K562 (cell line): ENCODE results near the gene PLEKHA5. TPM values are rescaled to one million over a fixed set of nuclear protein-coding genes. Genes with fewer than 3 reads are reported as not detected.

Experiments
- ATAC-seq: fragments of 200-7000 bp; cut with Tn5 transposase; 3 replicates; pipeline ENCODE4 v1.9.1; 2020; ENCODE audit warnings: moderate library complexity
- BruUV-seq: library from RNA; stranded (reverse); fragments of 400-500 nt; replicated peaks from 2 replicates; lab custom pipeline; 2021; lab: Mats Ljungman, UMichigan
- CTCF ChIA-PET: fragments of 300-600 bp; formaldehyde crosslinking; extraction: SDS; loops from one replicate; lab custom pipeline; 2021; ENCODE audit warnings: low intra/inter-chr PET ratio; lab: Yijun Ruan, JAX
- POLR2A ChIA-PET: fragments of 300-600, 350-650 bp; sonication (Branson Sonifier 250); formaldehyde crosslinking; extraction: SDS; loops from one replicate; lab custom pipeline; 2021; ENCODE audit warnings: antibody characterized with exemption, inconsistent platforms; lab: Yijun Ruan, JAX
- DNase-seq, 4 experiments: peaks; one replicate each; pipeline versions ENCODE4 v3.0.0 to v3.0.0-alpha.2; 2011 to 2018; ENCODE audit warnings: low spot score in 3 of 4, mixed read lengths in 3 of 4; ENCODE audit errors: extremely low read depth in 1 of 4
- FAIRE-seq: peaks from 2 replicates; lab custom pipeline; 2011; peaks lifted over from hg19 to GRCh38; lab: Jason Lieb, UNC
- H2AFZ ChIP-seq: 2 replicates; pipeline ENCODE4 v1.6.0; 2011; ENCODE audit warnings: low read depth, low read length, control low read depth, inconsistent platforms
- H3K27ac ChIP-seq: fragments of 200-600 bp; 3 replicates; pipeline ENCODE4 v1.8.0; 2011; ENCODE audit warnings: low read depth, mild to moderate bottlenecking, control low read depth, inconsistent platforms, low read length, moderate library complexity, mixed read lengths; ENCODE audit errors: extremely low read depth
- H3K27me3 ChIP-seq, 2 experiments: fragments of 300-600 bp in 1 of 2; 2 replicates in 1 of 2; 3 replicates in 1 of 2; pipeline versions ENCODE4 v1.6.0 to v1.8.0; 2011; ENCODE audit warnings: inconsistent platforms in 2 of 2, low read length in 2 of 2, mild to moderate bottlenecking in 1 of 2, mixed read lengths in 1 of 2, moderate library complexity in 1 of 2; ENCODE audit not compliant: control insufficient read depth in 2 of 2, insufficient read depth in 2 of 2
- H3K36me3 ChIP-seq: fragments of 300-600 bp; 3 replicates; pipeline ENCODE4 v1.8.0; 2011; ENCODE audit warnings: mild to moderate bottlenecking, low read length, inconsistent platforms; ENCODE audit not compliant: control insufficient read depth, insufficient read depth
- H3K4me1 ChIP-seq, 2 experiments: fragments of 200-600 bp in 1 of 2; replicated peaks in 1 of 2; 2 replicates in 1 of 2; 3 replicates in 1 of 2; pipeline versions ENCODE4 v1.5.1 to v1.8.0; 2011; ENCODE audit warnings: inconsistent platforms in 2 of 2, low read length in 2 of 2, mild to moderate bottlenecking in 1 of 2, mixed read lengths in 1 of 2, moderate library complexity in 1 of 2; ENCODE audit not compliant: control insufficient read depth in 2 of 2, insufficient read depth in 2 of 2
- H3K4me2 ChIP-seq: 2 replicates; pipeline ENCODE4 v1.6.1; 2011; ENCODE audit warnings: low read length, control low read depth, inconsistent platforms, mixed read lengths; ENCODE audit not compliant: insufficient read depth
- H3K4me3 ChIP-seq: fragments of 200-600 bp; sonication (generic), shearing (Covaris generic); 2 replicates; pipeline ENCODE4 v1.5.1; 2016; ENCODE audit warnings: control low read depth, inconsistent platforms
- H3K79me2 ChIP-seq: fragments of 200-600 bp; 3 replicates; pipeline ENCODE4 v1.8.0; 2011; ENCODE audit warnings: low read length, inconsistent platforms; ENCODE audit not compliant: control insufficient read depth, insufficient read depth
- H3K9ac ChIP-seq, 2 experiments: 2 replicates each; pipeline versions ENCODE4 v1.6.0 to v1.6.1; 2011; ENCODE audit warnings: low read depth in 2 of 2, low read length in 2 of 2, control low read depth in 1 of 2, inconsistent platforms in 1 of 2, mild to moderate bottlenecking in 1 of 2, mixed read lengths in 1 of 2; ENCODE audit not compliant: insufficient read depth in 1 of 2
- H3K9me1 ChIP-seq: one replicate; pipeline ENCODE4 v1.6.0; 2011; ENCODE audit warnings: inconsistent platforms, mild to moderate bottlenecking, low read length, moderate library complexity; ENCODE audit not compliant: control insufficient read depth, insufficient read depth
- H3K9me3 ChIP-seq: replicated peaks from 2 replicates; pipeline ENCODE4 v1.5.1; 2011; ENCODE audit warnings: low read depth, low read length, inconsistent platforms; ENCODE audit not compliant: control insufficient read depth, insufficient read depth
- H4K20me1 ChIP-seq: replicated peaks from 2 replicates; pipeline ENCODE4 v1.6.1; 2011; ENCODE audit warnings: low read length, inconsistent platforms, mixed read lengths; ENCODE audit not compliant: control insufficient read depth, insufficient read depth
- ATF1 ChIP-seq, 2 experiments: fragments of 450-650 bp in 1 of 2; IDR thresholded peaks; 2 replicates each; pipeline ENCODE4 v1.6.1; 2016; ENCODE audit warnings: missing compliant biosample characterization in 1 of 2, missing genetic modification characterization in 1 of 2
- JUNB ChIP-seq: fragments of 450-650 bp; formaldehyde crosslinking; conservative IDR thresholded peaks from 2 replicates; pipeline ENCODE4 v1.4.0; 2020; ENCODE audit warnings: mild to moderate bottlenecking
- KLF16 ChIP-seq: IDR thresholded peaks from 2 replicates; pipeline ENCODE4 v1.6.1; 2016; ENCODE audit warnings: antibody characterized with exemption
- MAZ ChIP-seq, 2 experiments: fragments of 450-650 bp in 1 of 2; sonication (generic) in 1 of 2; formaldehyde crosslinking; IDR thresholded peaks in 1 of 2; conservative IDR thresholded peaks in 1 of 2; 2 replicates each; pipeline versions ENCODE4 v1.4.0 to v1.5.0; 2020; ENCODE audit warnings: mild to moderate bottlenecking in 1 of 2, missing genetic modification reagents in 1 of 2
- SP2 ChIP-seq: IDR thresholded peaks from 2 replicates; pipeline ENCODE4 v1.6.1; 2011; ENCODE audit warnings: mild to moderate bottlenecking, low read depth, low read length, moderate library complexity; ENCODE audit not compliant: poor library complexity, severe bottlenecking; ENCODE audit errors: extremely low read depth
- TARDBP ChIP-seq: fragments of 450-650 bp; IDR thresholded peaks from 2 replicates; pipeline ENCODE4 v1.6.1; 2016
- ZKSCAN3 ChIP-seq: fragments of 250-450 bp; sonication (Bioruptor Pico); IDR thresholded peaks from 2 replicates; pipeline ENCODE4 v1.4.0; 2020
- ZNF384 ChIP-seq: IDR thresholded peaks from 2 replicates; pipeline ENCODE4 v1.6.1; 2012; ENCODE audit warnings: low read depth, low read length, improper control_type of control experiment
- ZNF57 ChIP-seq: fragments of 450-650 bp; formaldehyde crosslinking; IDR thresholded peaks from 2 replicates; pipeline ENCODE4 v1.4.0; 2020; ENCODE audit warnings: mild to moderate bottlenecking, moderate library complexity
- ZNF583 ChIP-seq: fragments of 250-450 bp; sonication (Bioruptor Pico); IDR thresholded peaks from 2 replicates; pipeline ENCODE4 v1.4.0; 2020
- WGBS: fragments of 100-300 bp; shearing (Covaris generic); methylation state at CpG from one replicate; pipeline ENCODE4 v1.1.6; 2016; ENCODE audit warnings: low coverage, mixed read lengths; ENCODE audit not compliant: insufficient coverage; ENCODE audit errors: missing lambda C conversion rate; 5-methylcytosine and 5-hydroxymethylcytosine counted together
- in situ Hi-C: fragments of 300-500 bp; cut with MboI; formaldehyde crosslinking; loops from 4 replicates; pipeline ENCODE4 v1.15.0; 2018; ENCODE audit warnings: inconsistent platforms, mixed read lengths
- intact Hi-C: fragments of 100-400 bp; cut with micrococcal nuclease; formaldehyde crosslinking; loops from 2 replicates; pipeline ENCODE4 v1.14.2; 2022
- polyA plus RNA-seq, 8 experiments: library from polyadenylated mRNA; depleted of rRNA in 4 of 8; stranded (reverse) in 5 of 8; unstranded in 3 of 8; fragments of >200 nt; fragmentation: Nextera tagmentation in 2 of 8; fragmentation: Illumina TruSeq in 1 of 8; extraction: Ambion mirVana in 2 of 8; extraction: Trizol in 1 of 8; gene quantifications; 2 replicates each; pipeline versions ENCODE4 v1.2.1 to v1.2.3, GENCODE V29; 2011 to 2014; ENCODE audit warnings: inconsistent platforms in 1 of 8, missing spikeins in 1 of 8
- total RNA-seq, 7 experiments: library from RNA; depleted of rRNA in 6 of 7; stranded (reverse); fragments of >200 nt in 6 of 7; fragmentation: Illumina TruSeq in 2 of 7; extraction: Trizol in 2 of 7; gene quantifications; 2 replicates each; pipeline versions ENCODE4 v1.2.1 to v1.2.3, GENCODE V29; 2011 to 2021; ENCODE audit warnings: low replicate concordance in 1 of 7
- TF ChIP-seq, protein P1 (sequence below): fragments of 450-650 bp; IDR thresholded peaks from 2 replicates; pipeline ENCODE4 v1.6.1; 2016; ENCODE audit warnings: missing biosample characterization, missing genetic modification characterization
- TF ChIP-seq, protein P2 (sequence below): sonication (generic); formaldehyde crosslinking; IDR thresholded peaks from 2 replicates; pipeline ENCODE4 v1.8.0; 2023; ENCODE audit warnings: mild to moderate bottlenecking, missing genetic modification reagents
- TF ChIP-seq, protein P3 (sequence below), 3 experiments: fragments of 200-800 bp in 1 of 3; sonication (Bioruptor generic) in 1 of 3; sonication (generic) in 1 of 3; formaldehyde crosslinking in 1 of 3; IDR thresholded peaks; 2 replicates each; pipeline versions ENCODE4 v1.6.1 to v1.8.0; 2016 to 2022; ENCODE audit warnings: mild to moderate bottlenecking in 2 of 3, missing compliant biosample characterization in 2 of 3, missing genetic modification characterization in 2 of 3, missing genetic modification reagents in 1 of 3
- TF ChIP-seq, protein P4 (sequence below): fragments of 250-450 bp; sonication (Bioruptor Pico); IDR thresholded peaks from 2 replicates; pipeline ENCODE4 v1.8.0; 2021; ENCODE audit warnings: moderate library complexity, mild to moderate bottlenecking, inconsistent platforms
- TF ChIP-seq, protein P5 (sequence below), 2 experiments: fragments of 250-450 bp in 1 of 2; fragments of 450-650 bp in 1 of 2; sonication (Bioruptor Pico) in 1 of 2; IDR thresholded peaks; 2 replicates each; pipeline versions ENCODE4 v1.6.1 to v1.8.0; 2016 to 2021; ENCODE audit warnings: mild to moderate bottlenecking in 2 of 2, moderate library complexity in 2 of 2, missing compliant biosample characterization in 1 of 2, missing genetic modification characterization in 1 of 2

PLEKHA5 gene
- total and polyA plus RNA-seq, 9 of the 15 experiments (the other 6 are each of a cell fraction or from before 2014, with no cell fraction given) = 7.2 to 26.2 (median 17.4) TPM

DNA sequence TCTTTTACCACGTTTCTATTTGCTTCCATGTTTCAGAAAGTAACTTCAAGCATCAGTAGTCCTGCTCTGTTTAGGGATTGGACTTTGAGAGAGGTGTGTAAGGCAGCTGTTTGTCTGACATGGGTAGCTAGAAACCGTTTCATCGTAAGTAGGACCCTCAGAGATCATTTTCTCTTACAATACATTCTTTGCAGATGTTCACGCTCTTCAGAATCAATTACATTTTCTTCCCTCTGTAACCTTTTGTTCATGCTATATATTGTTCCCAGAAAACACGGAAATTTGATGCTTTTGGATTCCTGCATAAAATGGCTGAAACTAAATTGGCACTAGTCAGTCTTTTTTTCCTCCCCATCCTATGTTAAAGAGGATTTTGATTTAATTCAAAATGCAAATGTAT, 247.2 kb downstream of the PLEKHA5 start:
- no TSS peak for BruUV-seq
- TF ChIP-seq ZNF384 (no peak), SP2 (no peak), TARDBP (no peak), ZKSCAN3 (CRISPR knock-in tag) (no peak), ATF1 (CRISPR knock-in tag; IDR thresholded peaks at IDR 0.05) (no peak), ATF1 (tag; IDR thresholded peaks at IDR 0.05) (no peak), ZNF583 (CRISPR knock-in tag) (no peak), JUNB (CRISPR knock-in tag) (no peak), ZNF57 (CRISPR knock-in tag) (no peak), MAZ (CRISPR knock-in tag; conservative IDR thresholded peaks at IDR 0.05 in 1 of 2, IDR thresholded peaks at IDR 0.05 in 1 of 2) (no peak), KLF16 (no peak)
- TF ChIP-seq, protein P1, sequence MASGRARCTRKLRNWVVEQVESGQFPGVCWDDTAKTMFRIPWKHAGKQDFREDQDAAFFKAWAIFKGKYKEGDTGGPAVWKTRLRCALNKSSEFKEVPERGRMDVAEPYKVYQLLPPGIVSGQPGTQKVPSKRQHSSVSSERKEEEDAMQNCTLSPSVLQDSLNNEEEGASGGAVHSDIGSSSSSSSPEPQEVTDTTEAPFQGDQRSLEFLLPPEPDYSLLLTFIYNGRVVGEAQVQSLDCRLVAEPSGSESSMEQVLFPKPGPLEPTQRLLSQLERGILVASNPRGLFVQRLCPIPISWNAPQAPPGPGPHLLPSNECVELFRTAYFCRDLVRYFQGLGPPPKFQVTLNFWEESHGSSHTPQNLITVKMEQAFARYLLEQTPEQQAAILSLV (tag) = no peak
- TF ChIP-seq, protein P2, sequence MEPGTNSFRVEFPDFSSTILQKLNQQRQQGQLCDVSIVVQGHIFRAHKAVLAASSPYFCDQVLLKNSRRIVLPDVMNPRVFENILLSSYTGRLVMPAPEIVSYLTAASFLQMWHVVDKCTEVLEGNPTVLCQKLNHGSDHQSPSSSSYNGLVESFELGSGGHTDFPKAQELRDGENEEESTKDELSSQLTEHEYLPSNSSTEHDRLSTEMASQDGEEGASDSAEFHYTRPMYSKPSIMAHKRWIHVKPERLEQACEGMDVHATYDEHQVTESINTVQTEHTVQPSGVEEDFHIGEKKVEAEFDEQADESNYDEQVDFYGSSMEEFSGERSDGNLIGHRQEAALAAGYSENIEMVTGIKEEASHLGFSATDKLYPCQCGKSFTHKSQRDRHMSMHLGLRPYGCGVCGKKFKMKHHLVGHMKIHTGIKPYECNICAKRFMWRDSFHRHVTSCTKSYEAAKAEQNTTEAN (CRISPR knock-in tag) = no peak
- TF ChIP-seq, protein P3, sequence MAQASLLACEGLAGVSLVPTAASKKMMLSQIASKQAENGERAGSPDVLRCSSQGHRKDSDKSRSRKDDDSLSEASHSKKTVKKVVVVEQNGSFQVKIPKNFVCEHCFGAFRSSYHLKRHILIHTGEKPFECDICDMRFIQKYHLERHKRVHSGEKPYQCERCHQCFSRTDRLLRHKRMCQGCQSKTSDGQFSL (CRISPR knock-in tag; IDR thresholded peaks at IDR 0.05) = no peak
- TF ChIP-seq, protein P3 (tag; IDR thresholded peaks at IDR 0.05) = no peak
- TF ChIP-seq, protein P4, sequence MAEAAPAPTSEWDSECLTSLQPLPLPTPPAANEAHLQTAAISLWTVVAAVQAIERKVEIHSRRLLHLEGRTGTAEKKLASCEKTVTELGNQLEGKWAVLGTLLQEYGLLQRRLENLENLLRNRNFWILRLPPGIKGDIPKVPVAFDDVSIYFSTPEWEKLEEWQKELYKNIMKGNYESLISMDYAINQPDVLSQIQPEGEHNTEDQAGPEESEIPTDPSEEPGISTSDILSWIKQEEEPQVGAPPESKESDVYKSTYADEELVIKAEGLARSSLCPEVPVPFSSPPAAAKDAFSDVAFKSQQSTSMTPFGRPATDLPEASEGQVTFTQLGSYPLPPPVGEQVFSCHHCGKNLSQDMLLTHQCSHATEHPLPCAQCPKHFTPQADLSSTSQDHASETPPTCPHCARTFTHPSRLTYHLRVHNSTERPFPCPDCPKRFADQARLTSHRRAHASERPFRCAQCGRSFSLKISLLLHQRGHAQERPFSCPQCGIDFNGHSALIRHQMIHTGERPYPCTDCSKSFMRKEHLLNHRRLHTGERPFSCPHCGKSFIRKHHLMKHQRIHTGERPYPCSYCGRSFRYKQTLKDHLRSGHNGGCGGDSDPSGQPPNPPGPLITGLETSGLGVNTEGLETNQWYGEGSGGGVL (CRISPR knock-in tag) = no peak
- TF ChIP-seq, protein P5, sequence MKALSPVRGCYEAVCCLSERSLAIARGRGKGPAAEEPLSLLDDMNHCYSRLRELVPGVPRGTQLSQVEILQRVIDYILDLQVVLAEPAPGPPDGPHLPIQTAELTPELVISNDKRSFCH (CRISPR knock-in tag; IDR thresholded peaks at IDR 0.05) = no peak
- TF ChIP-seq, protein P5 (tag; IDR thresholded peaks at IDR 0.05) = no peak

More for the DNA sequence above, 247.2 kb downstream of the PLEKHA5 start:
- H3K4me1 ChIP-seq = no peaks in the 10 kb centered on the region
- H4K20me1 ChIP-seq = no peaks in the 10 kb centered on the region
- H2AFZ ChIP-seq = no peak overlapping the region
- no peak overlapping the region for H3K9ac ChIP-seq
- no peaks in the 10 kb centered on the region for H3K9me1 ChIP-seq
- ChIA-PET POLR2A (no interaction called here), CTCF (no interaction called here)
- ATAC-seq (no peak), DNase-seq (no peak), FAIRE-seq (no peak)
- no peak overlapping the region for H3K27ac ChIP-seq
- intact Hi-C loops = no loop called here
- peaks cover 6% of the 10 kb centered on the region; the same call in 1 of the 3 replicates for H3K36me3 ChIP-seq
- no peaks in the 10 kb centered on the region for H3K27me3 ChIP-seq
- H3K4me2 ChIP-seq = no peak overlapping the region
- WGBS = 67% methylated on average over 5 of the region's 5 CpGs
- H3K4me3 ChIP-seq = no peak overlapping the region
- no peaks in the 10 kb centered on the region for H3K79me2 ChIP-seq
- no peaks in the 10 kb centered on the region for H3K9me3 ChIP-seq
- in situ Hi-C loops = no loop called here
